ENCODE measurements around the gene PGF. TPM values are rescaled to one million over a fixed set of nuclear protein-coding genes. Genes with fewer than 3 reads are reported as not detected.
A peak's percentile ranks its signal among the peaks of the same experiment; 100 is the strongest.

PGF gene
- total RNA-seq, 2 donors from 2014 or later: 5.0 to 7.6 TPM

- peak; percentile 95 for DNase-seq
- no peaks in the 10 kb centered on the region for H3K9me3 Mint-ChIP-seq
- Histone ChIP-seq H3K9me3 (ENCODE audit: control insufficient read depth, low read length) (no peaks in the 10 kb centered on the region), H3K4me1 (ENCODE audit: control insufficient read depth, insufficient read depth, low read length) (peaks cover 5% of the 10 kb centered on the region), H3K4me3 (ENCODE audit: low read length) (no peak overlapping the region), H3K36me3 (ENCODE audit: control insufficient read depth, insufficient read depth, low read length) (no peaks in the 10 kb centered on the region), H3K27me3 (ENCODE audit: control insufficient read depth, insufficient read depth, low read length, poor library complexity, severe bottlenecking) (no peaks in the 10 kb centered on the region), H3K9ac (ENCODE audit: extremely low read depth, low read length, poor library complexity, severe bottlenecking) (no peak overlapping the region), H3K27ac (ENCODE audit: low read depth, low read length) (no peak overlapping the region)
- H3K27ac Mint-ChIP-seq: no peak overlapping the region
- peaks cover 21% of the 10 kb centered on the region for H3K4me1 Mint-ChIP-seq
- 58 to 80% methylated on average over 4 to 17 of the region's 17 CpGs for WGBS, 2 experiments (ENCODE audit: insufficient coverage in 1 of 2, insufficient read length in 1 of 2)
- H3K4me3 Mint-ChIP-seq: no peak overlapping the region
- H3K27me3 Mint-ChIP-seq (ENCODE audit: insufficient read depth): no peaks in the 10 kb centered on the region
- peak; percentile 95 for TF ChIP-seq CTCF (conservative IDR thresholded peaks at IDR 0.05)
- no peaks in the 10 kb centered on the region for H3K36me3 Mint-ChIP-seq (ENCODE audit: low read depth)
These were observed 9.3 kb downstream of the PGF start for GRCh38 chr14:74945852-74946658.

DNA sequence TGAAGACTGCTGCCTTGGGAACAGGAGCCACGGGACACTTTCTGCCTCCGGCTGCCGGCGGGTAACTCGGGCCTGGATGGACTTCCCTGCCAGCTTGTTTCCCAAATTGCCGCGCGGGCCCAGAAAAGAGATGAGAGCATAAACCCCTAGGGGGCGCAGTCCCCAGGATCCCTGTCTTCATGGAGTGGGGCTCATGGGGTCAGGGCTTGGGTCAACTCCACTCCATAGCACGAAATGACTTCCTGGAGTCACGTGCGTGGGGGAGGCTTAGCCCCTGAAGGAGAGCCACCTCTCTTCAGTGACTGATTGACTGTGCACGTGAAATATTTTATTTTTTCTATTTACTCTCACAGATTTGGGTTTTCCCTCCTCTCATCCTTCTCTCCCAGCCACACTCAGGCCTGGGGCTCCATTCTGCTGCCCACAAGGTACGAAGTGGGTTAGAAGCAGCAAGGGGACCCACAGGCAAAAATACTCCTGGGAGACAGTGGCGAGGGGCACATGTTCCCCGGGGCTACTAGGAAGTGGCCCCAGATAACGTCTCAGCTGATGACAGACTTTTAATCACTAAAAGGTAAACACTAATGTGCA is 10.0 kb downstream of the PGF start:
- Mint-ChIP-seq H3K9me3 (no peaks in the 10 kb centered on the region), H3K36me3 (ENCODE audit: low read depth) (no peaks in the 10 kb centered on the region), H3K27me3 (ENCODE audit: insufficient read depth) (no peaks in the 10 kb centered on the region), H3K27ac (peak overlapping the region; percentile 44), H3K4me1 (peaks cover 15% of the 10 kb centered on the region), H3K4me3 (no peak overlapping the region)
- Histone ChIP-seq H3K9me3 (ENCODE audit: control insufficient read depth, low read length) (no peaks in the 10 kb centered on the region), H3K36me3 (ENCODE audit: control insufficient read depth, insufficient read depth, low read length) (no peaks in the 10 kb centered on the region), H3K4me3 (ENCODE audit: low read length) (no peak overlapping the region), H3K9ac (ENCODE audit: extremely low read depth, low read length, poor library complexity, severe bottlenecking) (no peak overlapping the region), H3K27ac (ENCODE audit: low read depth, low read length) (no peak overlapping the region), H3K27me3 (ENCODE audit: control insufficient read depth, insufficient read depth, low read length, poor library complexity, severe bottlenecking) (no peaks in the 10 kb centered on the region), H3K4me1 (ENCODE audit: control insufficient read depth, insufficient read depth, low read length) (no peaks in the 10 kb centered on the region)
- peak; percentile 85 for TF ChIP-seq CTCF (conservative IDR thresholded peaks at IDR 0.05)
- DNase-seq: peak; percentile 95
- 73 to 74% methylated on average over 12 to 17 of the region's 17 CpGs for WGBS, 2 experiments (ENCODE audit: insufficient coverage in 1 of 2, insufficient read length in 1 of 2)

DNA sequence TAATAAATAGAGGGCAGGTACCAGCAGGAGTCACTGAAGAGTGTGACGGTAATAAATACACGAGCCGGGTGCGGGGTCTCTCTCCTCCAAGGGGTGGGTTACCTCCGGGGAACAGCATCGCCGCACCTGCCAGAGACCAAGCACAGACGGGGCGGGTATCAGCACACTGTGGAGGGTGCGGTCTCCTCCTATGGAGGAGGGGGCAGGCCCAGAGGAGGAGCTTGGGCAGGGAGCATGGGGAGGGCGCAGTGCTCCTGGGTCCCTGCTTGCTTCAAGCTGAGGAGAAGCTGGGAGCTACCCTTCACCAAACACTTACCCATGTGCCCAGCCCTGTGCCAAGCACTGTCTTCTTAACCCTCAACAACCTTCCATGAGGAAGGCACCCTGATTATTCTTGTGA is 12.8 kb downstream of the PGF start:
- no peak overlapping the region for H3K4me3 Mint-ChIP-seq
- Histone ChIP-seq H3K4me3 (ENCODE audit: low read length) (no peak overlapping the region), H3K9ac (ENCODE audit: extremely low read depth, low read length, poor library complexity, severe bottlenecking) (no peak overlapping the region), H3K27ac (ENCODE audit: low read depth, low read length) (no peak overlapping the region), H3K4me1 (ENCODE audit: control insufficient read depth, insufficient read depth, low read length) (no peaks in the 10 kb centered on the region), H3K9me3 (ENCODE audit: control insufficient read depth, low read length) (no peaks in the 10 kb centered on the region), H3K36me3 (ENCODE audit: control insufficient read depth, insufficient read depth, low read length) (no peaks in the 10 kb centered on the region), H3K27me3 (ENCODE audit: control insufficient read depth, insufficient read depth, low read length, poor library complexity, severe bottlenecking) (no peaks in the 10 kb centered on the region)
- peaks cover 2% of the 10 kb centered on the region for H3K27me3 Mint-ChIP-seq (ENCODE audit: insufficient read depth)
- H3K36me3 Mint-ChIP-seq (ENCODE audit: low read depth): no peaks in the 10 kb centered on the region
- H3K9me3 Mint-ChIP-seq: no peaks in the 10 kb centered on the region
- WGBS, 2 experiments (ENCODE audit: insufficient coverage in 1 of 2, insufficient read length in 1 of 2): 94 to 97% methylated on average over 5 to 10 of the region's 11 CpGs
- peaks cover 8% of the 10 kb centered on the region for H3K4me1 Mint-ChIP-seq
- no peak for TF ChIP-seq CTCF (conservative IDR thresholded peaks at IDR 0.05)
- H3K27ac Mint-ChIP-seq: no peak overlapping the region
- DNase-seq: no peak

Measured in endodermal cell (in vitro differentiated cells).